T-helper 2 cell treated with Interferon-gamma antibody and Interleukin-4, amounts not matched to agents 100 ng/mL and 5 ng/mL, for 36 hours (primary cell): ENCODE data around the gene ATP11A. TPM values are rescaled to one million over a fixed set of nuclear protein-coding genes. Genes with fewer than 3 reads are reported as not detected.

ENCODE experiments used
- intact Hi-C: fragments of 100-400 bp; cut with micrococcal nuclease; formaldehyde crosslinking; loops from one replicate; pipeline ENCODE4 v1.15.1; 2023
- total RNA-seq: library from RNA; stranded (reverse); gene quantifications from 2 replicates; pipeline ENCODE4 v1.2.3, GENCODE V29; 2022

The ATP11A gene
- total RNA-seq, 1 donor from 2014 or later: 64.2 TPM

DNA sequence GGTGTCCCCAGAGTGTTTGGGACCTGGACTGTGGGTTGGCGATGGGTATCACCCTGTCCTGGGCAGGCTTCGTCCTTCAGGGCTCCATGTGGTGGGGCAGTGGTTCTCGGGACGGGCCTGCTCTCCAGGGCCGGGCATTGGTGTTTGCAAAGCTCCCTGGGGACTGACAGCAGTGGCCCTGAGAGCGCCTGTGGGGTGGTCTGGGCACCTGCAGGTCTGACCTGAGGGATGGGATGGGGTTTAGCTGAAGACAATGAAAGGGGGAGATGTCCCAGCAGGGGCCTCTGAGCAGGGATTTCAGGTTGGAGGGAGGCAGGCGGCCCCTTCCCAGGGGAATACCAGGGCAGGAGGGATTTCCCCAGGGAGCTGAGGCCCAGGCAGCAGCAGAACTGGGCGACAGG, 210.9 kb downstream of the ATP11A start:
- intact Hi-C loops: no loop called here

GRCh38 chr13:112902101-112902651, 212.3 kb downstream of the ATP11A start:
- intact Hi-C loops: no loop called here

DNA sequence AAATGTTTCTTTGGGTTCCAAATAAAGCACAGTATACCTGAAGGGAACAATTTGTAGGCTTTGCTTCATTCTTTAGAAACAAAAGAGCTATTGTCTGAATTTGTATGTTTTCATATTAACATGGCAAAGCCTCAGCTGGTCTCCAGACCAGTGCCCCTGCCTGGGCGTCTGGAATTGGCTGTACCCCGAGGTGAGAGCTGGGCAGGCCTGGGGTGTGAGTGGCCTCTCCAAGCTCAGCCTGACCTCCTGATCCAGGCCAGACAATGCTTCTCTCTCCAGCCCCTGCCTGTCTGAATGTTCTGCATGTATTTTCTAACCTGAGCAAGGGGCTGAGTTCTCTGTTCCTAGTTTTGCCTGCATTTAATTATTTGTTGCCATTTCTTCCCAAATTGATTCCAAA, 212.8 kb downstream of the ATP11A start:
- intact Hi-C loops: no loop called here

DNA sequence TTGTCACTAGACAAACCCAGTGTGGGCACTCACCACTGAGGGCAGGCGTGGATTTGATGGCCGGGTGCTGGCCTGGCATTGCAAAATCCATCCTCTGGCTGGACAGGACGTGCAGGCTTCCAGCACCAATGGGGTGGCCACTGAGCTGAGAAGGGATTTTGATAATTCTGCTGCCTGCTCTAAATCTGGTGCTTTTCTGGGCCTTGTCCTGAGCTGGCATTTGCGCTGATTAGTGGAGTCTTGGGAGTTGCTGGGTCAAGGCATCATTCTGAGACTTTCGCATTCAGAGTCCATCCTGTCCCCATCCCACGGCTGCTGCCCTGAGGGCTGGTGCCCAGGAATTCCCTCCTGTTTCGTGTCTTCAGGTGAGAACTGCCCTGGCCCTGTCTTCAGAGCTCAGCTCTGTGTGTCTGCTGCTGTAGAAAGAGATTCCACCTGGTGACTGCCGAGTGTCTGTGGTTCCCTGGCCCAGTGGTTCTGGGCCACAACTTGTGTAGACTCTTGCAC, 213.3 kb downstream of the ATP11A start:
- intact Hi-C loops: no loop called here

DNA sequence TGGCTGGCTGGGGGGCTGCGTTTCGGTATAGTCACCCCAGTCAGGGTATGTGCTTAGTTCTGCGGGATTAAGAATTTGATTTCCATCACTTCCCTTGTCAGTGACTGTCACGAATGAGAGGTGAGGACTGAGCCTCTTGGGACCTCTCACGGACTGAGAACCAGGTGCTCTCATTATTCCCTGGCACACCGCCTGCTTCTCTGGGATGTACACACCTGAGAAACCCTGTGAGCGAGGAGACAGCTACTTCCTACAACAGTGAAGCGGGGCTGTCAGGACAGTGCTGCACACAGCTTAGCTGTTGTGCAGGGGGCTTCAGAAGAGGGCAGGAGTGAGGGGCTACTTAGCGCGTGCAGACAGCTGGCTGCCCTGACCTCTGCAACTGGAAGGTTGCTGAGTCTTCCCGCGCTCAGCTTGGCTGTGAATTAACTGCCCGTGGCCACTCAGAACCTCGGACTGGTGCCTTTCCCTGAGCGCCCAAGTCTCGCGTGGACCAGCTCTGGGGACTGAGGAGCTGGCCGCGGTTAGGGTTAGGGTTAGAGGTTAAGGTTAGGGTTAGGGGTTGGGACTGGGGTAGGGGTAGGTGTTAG, 213.9 kb downstream of the ATP11A start:
- intact Hi-C loops: no loop called here

GRCh38 chr13:112904436-112904960, 214.7 kb downstream of the ATP11A start:
- intact Hi-C loops: no loop called here

DNA sequence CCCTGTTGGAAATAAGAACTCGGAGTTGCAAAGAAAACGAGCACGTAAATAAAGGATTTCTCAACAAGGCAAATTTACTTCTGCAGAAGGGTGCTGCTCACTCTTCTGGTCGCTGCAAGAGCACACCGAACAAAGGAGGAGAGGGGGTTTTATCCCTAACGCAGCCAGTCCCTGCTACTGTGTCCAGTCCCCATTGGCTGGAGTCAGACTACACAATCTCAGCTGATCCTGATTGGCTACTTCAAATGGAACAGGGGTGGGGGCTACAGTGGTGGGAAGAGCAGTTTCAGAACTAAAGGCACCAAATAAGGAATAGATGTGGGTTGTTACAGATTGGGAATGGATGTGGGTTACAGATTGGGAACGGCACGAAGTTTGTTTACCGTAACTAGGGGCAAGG, 215.2 kb downstream of the ATP11A start:
- intact Hi-C loops: no loop called here

DNA sequence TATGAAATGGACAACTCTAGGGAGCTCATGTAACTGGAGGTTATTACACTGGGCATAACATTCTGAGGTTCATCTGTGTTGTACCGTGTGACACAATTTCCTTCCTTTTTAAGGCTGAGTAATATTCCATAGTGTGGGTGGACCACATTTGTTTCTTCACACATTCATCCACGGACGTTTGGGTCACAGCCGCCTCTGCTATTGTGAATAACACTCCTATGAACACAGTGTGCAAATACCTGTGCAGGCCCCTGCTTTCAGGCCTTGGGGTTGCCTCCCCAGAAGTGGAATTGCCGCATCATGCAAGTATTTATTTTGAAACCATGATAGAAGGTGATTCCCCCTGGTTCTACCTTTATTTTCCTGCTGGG, 215.8 kb downstream of the ATP11A start:
- intact Hi-C loops: no loop called here

- intact Hi-C loops: no loop called here
Measured at GRCh38 chr13:112905990-112906641, 216.3 kb downstream of the ATP11A start.

DNA sequence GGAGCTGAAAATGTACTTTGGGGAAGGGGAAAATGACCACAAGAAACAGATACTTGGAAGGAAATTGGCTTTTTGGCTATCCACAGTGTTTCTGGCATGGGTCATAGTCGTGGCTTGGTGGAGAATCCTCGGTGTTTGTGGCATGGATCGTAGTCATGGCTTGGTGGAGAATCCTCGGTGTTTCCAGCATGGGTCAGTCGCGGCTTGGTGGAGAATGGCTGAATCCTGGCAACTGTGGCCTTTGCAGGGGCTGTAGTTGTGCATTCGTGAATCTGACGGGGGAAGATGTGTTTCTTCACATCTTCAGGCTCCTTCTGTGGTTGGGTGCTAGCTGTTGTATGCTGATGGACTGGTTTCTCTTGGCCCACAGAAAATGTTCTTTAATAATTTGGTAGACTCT, 217.4 kb downstream of the ATP11A start:
- intact Hi-C loops: no loop called here

- intact Hi-C loops: no loop called here
Measured at GRCh38 chr13:112907871-112908331, 218.1 kb downstream of the ATP11A start.

- intact Hi-C loops: no loop called here
Measured at GRCh38 chr13:112908342-112908741, 218.5 kb downstream of the ATP11A start.

GRCh38 chr13:112910016-112910415, 220.2 kb downstream of the ATP11A start:
- intact Hi-C loops: no loop called here

DNA sequence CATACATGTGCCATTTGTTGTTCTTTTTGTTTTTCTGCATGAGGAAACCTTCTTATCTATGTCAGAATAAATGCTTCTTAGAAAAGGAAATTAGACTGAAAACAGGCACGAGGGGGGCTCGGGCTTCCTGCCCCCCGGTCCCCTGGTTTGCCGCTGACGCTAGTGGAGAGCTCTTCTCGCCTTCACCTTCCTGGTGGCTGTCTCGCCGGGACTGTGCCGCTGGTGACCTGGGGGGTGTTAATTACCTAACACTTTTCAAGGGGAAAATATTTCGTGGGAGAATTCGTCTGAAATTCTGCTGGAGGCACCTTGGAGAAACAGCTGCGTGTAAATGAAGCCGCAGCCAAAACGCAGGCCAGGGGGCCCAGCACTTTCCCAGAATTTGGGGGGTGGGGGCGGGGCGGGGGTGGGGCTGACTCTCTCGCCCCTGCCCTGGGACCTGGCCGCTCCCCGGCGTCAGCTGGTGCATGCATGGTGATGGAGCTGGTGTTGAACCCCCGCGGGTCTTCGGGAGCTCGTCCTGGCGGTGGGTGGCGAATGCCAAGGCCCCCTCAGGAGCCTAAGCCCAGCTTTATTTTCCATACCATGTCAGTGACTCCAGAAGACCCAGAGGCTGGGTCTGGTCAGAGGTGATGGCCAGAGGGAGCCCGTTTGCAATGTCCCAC, 220.9 kb downstream of the ATP11A start:
- intact Hi-C loops: no loop called here

DNA sequence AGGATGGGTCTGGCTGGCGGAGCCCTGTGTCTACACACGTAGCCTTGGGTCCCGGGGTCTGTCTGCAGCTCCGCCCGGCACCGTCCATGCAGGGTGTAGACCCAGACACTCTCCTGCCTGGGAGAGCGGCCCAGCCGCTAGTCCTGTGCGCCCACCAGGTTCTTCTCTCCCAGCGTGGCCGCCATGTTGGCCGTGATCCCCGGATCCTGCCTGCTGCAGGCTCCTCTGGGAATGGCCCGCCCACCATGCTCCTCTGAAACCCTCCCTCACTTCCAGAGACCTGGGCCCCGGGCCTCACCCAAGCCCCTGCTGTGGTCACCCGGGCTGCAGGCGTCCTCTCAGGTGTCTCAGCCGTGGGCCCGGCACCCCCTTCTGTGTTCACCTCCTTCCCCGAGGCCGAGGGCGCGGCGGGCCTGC, 221.5 kb downstream of the ATP11A start:
- intact Hi-C loops: no loop called here

DNA sequence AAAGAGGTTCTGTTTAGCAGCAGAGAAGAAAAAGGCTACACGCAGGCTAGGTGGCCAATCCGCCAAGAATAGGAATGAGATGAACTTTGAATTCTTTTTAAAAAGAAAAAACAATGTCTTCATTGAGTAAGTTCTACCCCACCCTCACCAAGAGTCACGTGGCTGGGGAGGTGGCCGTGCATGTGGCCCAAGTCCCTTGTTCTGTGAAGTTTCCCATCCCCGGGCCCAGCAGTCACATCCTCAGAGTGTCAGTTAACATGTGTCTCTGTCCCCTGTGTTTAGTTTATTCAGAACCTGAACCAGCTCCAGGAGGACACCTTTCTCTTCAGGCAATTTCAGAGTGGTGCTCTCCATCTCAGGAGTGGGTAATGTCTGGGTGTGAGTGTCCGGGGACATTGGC, 222.0 kb downstream of the ATP11A start:
- intact Hi-C loops: no loop called here

DNA sequence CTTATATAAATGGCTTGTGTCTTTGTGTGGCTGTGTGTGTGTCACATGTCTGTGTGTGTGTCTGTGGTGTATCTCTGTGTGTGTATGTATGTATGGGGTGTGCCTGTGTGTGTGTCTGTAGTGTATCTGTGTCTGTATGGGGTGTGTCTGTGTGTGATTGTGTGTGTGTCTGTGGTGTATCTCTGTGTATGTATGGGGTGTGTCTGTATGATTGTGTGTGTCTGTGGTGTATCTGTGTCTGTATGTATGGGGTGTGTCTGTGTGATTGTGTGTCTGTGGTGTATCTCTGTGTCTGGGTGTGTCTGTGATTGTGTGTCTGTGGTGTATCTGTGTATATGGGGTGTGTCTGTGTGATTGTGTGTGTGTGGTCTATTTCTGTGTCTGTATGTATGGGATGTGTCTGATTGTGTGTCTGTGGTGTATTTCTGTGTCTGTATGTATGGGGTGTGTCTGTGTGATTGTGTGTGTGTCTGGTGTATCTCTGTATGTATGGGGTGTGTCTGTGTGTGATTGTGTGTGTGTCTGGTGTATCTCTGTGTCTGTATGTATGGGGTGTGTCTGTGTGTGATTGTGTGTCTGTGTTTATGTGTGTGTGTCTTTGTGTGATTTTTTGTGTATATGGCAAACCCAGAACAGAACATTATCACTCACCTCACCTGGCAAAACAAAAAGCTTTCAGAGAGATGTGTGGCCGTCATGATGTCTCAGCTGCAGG, 223.0 kb downstream of the ATP11A start:
- intact Hi-C loops: no loop called here

DNA sequence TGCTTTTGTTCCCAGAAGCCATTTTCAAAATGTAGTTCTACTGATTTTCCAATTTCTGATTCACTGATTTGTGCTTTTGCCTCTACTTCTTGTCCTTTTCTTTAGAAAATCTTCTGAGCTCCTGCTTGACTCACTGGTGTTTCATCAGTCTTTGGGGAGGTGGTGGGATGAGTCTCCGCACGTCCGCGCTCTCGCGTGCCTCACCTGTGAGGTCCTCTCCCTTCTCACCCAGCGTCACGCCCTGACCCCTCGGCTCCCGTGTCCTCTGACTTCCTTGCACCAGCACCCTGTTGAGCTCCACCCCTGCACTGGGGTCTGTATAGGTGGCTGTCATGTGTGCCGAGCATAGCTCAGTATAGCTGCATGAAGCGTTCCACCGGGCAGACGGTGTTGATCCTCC, 226.5 kb downstream of the ATP11A start:
- intact Hi-C loops: no loop called here

- intact Hi-C loops: no loop called here
Measured at GRCh38 chr13:112917056-112917664, 227.3 kb downstream of the ATP11A start.

- intact Hi-C loops: no loop called here
Measured at GRCh38 chr13:112917737-112918136, 227.9 kb downstream of the ATP11A start.

GRCh38 chr13:112918266-112918665, 228.4 kb downstream of the ATP11A start:
- intact Hi-C loops: no loop called here
